HCT116 (cell line): ENCODE data around the gene IL10. TPM values are rescaled to one million over a fixed set of nuclear protein-coding genes. Genes with fewer than 3 reads are reported as not detected.

Experiments used
- ATAC-seq: fragments of 200-7000 bp; cut with Tn5 transposase; 2 replicates; pipeline ENCODE4 v1.9.1; 2020; ENCODE audit warnings: mild to moderate bottlenecking, moderate library complexity
- BruUV-seq: library from RNA; stranded (reverse); fragments of 400-500 nt; replicated peaks from 2 replicates; lab custom pipeline; 2021; lab: Mats Ljungman, UMichigan
- CTCF ChIA-PET: fragments of 300-600 bp; sonication (Branson Sonifier 250); formaldehyde crosslinking; loops from one replicate; lab custom pipeline; 2021; ENCODE audit warnings: antibody characterized with exemption; lab: Charles Lee
- POLR2A ChIA-PET: fragments of 300-600, 350-600 bp; sonication (Branson Sonifier 250); formaldehyde crosslinking; loops from one replicate; lab custom pipeline; 2021; ENCODE audit warnings: antibody characterized with exemption; lab: Charles Lee
- RAD21 ChIA-PET, 2 experiments: fragments of 300-600 bp; sonication (Branson Sonifier 250); formaldehyde crosslinking; loops; one replicate each; lab custom pipeline; 2023; ENCODE audit warnings: low total read pairs in 2 of 2; ENCODE audit not compliant: uncharacterized antibody in 2 of 2, unreplicated experiment in 2 of 2, low non-redundant PET in 1 of 2; lab: Charles Lee
- DNase-seq: peaks from one replicate; pipeline ENCODE4 v3.0.0-alpha.2; 2010; ENCODE audit warnings: low read depth, low spot score
- H2AFZ ChIP-seq: fragments of 200-600 bp; shearing (Covaris generic), sonication (generic); 2 replicates; pipeline ENCODE4 v1.6.1; 2017; ENCODE audit warnings: low read depth, mixed run types, mixed read lengths, antibody characterized with exemption, low read length; ENCODE audit not compliant: poor library complexity, severe bottlenecking
- H3K27ac ChIP-seq: 2 replicates; pipeline ENCODE4 v1.5.1; 2012; ENCODE audit warnings: low read depth, low read length
- H3K27me3 ChIP-seq: fragments of 200-600 bp; sonication (generic); 2 replicates; pipeline ENCODE4 v1.6.1; 2016; ENCODE audit warnings: mixed run types, low read length, mixed read lengths; ENCODE audit not compliant: insufficient read depth
- H3K36me3 ChIP-seq, 2 experiments: fragments of 200-500 bp in 1 of 2; fragments of 200-600 bp in 1 of 2; sonication (Bioruptor generic) in 1 of 2; sonication (generic) in 1 of 2; 2 replicates each; pipeline versions ENCODE4 v1.5.1 to v1.6.1; 2014 to 2016; ENCODE audit warnings: low read length in 2 of 2, inconsistent platforms in 1 of 2, mixed read lengths in 1 of 2, mixed run types in 1 of 2; ENCODE audit not compliant: insufficient read depth in 2 of 2, control insufficient read depth in 1 of 2
- H3K4me1 ChIP-seq, 2 experiments: fragments of 200-600 bp in 1 of 2; sonication (generic) in 1 of 2; 2 replicates each; pipeline versions ENCODE4 v1.5.1 to v1.6.1; 2012 to 2017; ENCODE audit warnings: low read length in 2 of 2, inconsistent platforms in 1 of 2, mild to moderate bottlenecking in 1 of 2, mixed read lengths in 1 of 2, mixed run types in 1 of 2, moderate library complexity in 1 of 2; ENCODE audit not compliant: insufficient read depth in 2 of 2, control insufficient read depth in 1 of 2
- H3K4me2 ChIP-seq: fragments of 200-600 bp; sonication (generic); 2 replicates; pipeline ENCODE4 v1.6.1; 2017; ENCODE audit warnings: mixed run types, low read length, mixed read lengths
- H3K4me3 ChIP-seq, 2 experiments: fragments of 200-600 bp in 1 of 2; sonication (generic) in 1 of 2; replicated peaks in 1 of 2; 2 replicates each; pipeline ENCODE4 v1.5.1; 2011 to 2016; ENCODE audit warnings: low read length in 2 of 2, control low read depth in 1 of 2, low read depth in 1 of 2, mild to moderate bottlenecking in 1 of 2, mixed read lengths in 1 of 2, mixed run types in 1 of 2
- H3K79me2 ChIP-seq: fragments of 200-600 bp; sonication (generic); 2 replicates; pipeline ENCODE4 v1.6.1; 2017; ENCODE audit warnings: mild to moderate bottlenecking, mixed run types, low read length, moderate library complexity, mixed read lengths; ENCODE audit not compliant: insufficient read depth
- H3K9ac ChIP-seq: fragments of 200-600 bp; sonication (generic); 2 replicates; pipeline ENCODE4 v1.6.1; 2016; ENCODE audit warnings: low read length, mixed read lengths
- H3K9me2 ChIP-seq: fragments of 200-600 bp; sonication (generic), shearing (Covaris generic); 2 replicates; pipeline ENCODE4 v1.6.1; 2017; ENCODE audit warnings: mixed run types, mild to moderate bottlenecking, moderate library complexity; ENCODE audit not compliant: insufficient read depth
- H3K9me3 ChIP-seq, 2 experiments: fragments of 200-500 bp in 1 of 2; fragments of 200-600 bp in 1 of 2; sonication (Bioruptor generic) in 1 of 2; sonication (generic) in 1 of 2; 2 replicates each; pipeline ENCODE4 v1.6.1; 2014 to 2017; ENCODE audit warnings: low read length in 2 of 2, mixed read lengths in 2 of 2, inconsistent platforms in 1 of 2, low read depth in 1 of 2, mild to moderate bottlenecking in 1 of 2, mixed run types in 1 of 2, moderate library complexity in 1 of 2; ENCODE audit not compliant: control insufficient read depth in 1 of 2, insufficient read depth in 1 of 2
- H4K20me1 ChIP-seq: fragments of 200-600 bp; sonication (generic), shearing (Covaris generic); 2 replicates; pipeline ENCODE4 v1.6.1; 2017; ENCODE audit warnings: mixed run types, mild to moderate bottlenecking, moderate library complexity; ENCODE audit not compliant: insufficient read depth
- ELF1 ChIP-seq: IDR thresholded peaks from 2 replicates; pipeline ENCODE4 v1.6.1; 2012; ENCODE audit warnings: low read depth, borderline replicate concordance
- FOSL1 ChIP-seq: IDR thresholded peaks from 2 replicates; pipeline ENCODE4 v1.6.1; 2012; ENCODE audit warnings: low read depth
- JUND ChIP-seq: IDR thresholded peaks from 2 replicates; pipeline ENCODE4 v1.6.1; 2012
- MAX ChIP-seq: IDR thresholded peaks from 2 replicates; pipeline ENCODE4 v1.6.1; 2012
- POLR2A ChIP-seq: IDR thresholded peaks from 2 replicates; pipeline ENCODE4 v1.7.0; 2011; ENCODE audit warnings: borderline replicate concordance; ENCODE audit not compliant: insufficient read depth, insufficient read length; ENCODE audit errors: extremely low read depth
- REST ChIP-seq: IDR thresholded peaks from 2 replicates; pipeline ENCODE4 v1.6.1; 2012; ENCODE audit warnings: low read depth
- SIN3A ChIP-seq: IDR thresholded peaks from 2 replicates; pipeline ENCODE4 v1.6.1; 2012; ENCODE audit warnings: low read depth
- SP1 ChIP-seq: IDR thresholded peaks from 2 replicates; pipeline ENCODE4 v1.6.1; 2012; ENCODE audit warnings: low read depth
- intact Hi-C: fragments of 100-400 bp; cut with micrococcal nuclease; formaldehyde crosslinking; loops from 2 replicates; pipeline ENCODE4 v1.10.0; 2022
- total RNA-seq: library from RNA; stranded (reverse); gene quantifications from one replicate; pipeline ENCODE4 v1.2.1, GENCODE V29; 2021; ENCODE audit not compliant: unreplicated experiment

Gene IL10
- total RNA-seq, 1 experiment from 2014 or later, result not detected

GRCh38 chr1:206732508-206732907 lies 39.8 kb downstream of the IL10 start (continued):
- TF ChIP-seq REST, result no peak

- H4K20me1 ChIP-seq, result no peaks in the 10 kb centered on the region
- intact Hi-C loops, result loop anchor here (5.0 kb wide), 1 partner anchor 348 kb away; no protein-coding TSS in a partner anchor
Observed at GRCh38 chr1:206729507-206729906, 42.8 kb downstream of the IL10 start.

More at GRCh38 chr1:206729507-206729906, 42.8 kb downstream of the IL10 start:
- no peak for ATAC-seq
- Histone ChIP-seq H3K79me2 (peaks cover 26% of the 10 kb centered on the region; the same call in 1 of the 2 replicates), H3K36me3 (peaks cover 2 to 6% of the 10 kb centered on the region in 2 experiments; a peak in 2 of 4 replicates), H3K9me3 (no peaks in the 10 kb centered on the region), H3K27ac (no peak overlapping the region), H2AFZ (no peak overlapping the region), H3K4me2 (no peak overlapping the region), H3K9ac (no peak overlapping the region), H3K4me3 (no peak overlapping the region), H3K4me1 (peaks cover 0 to 7% of the 10 kb centered on the region in 2 experiments; a peak in 1 of 4 replicates), H3K27me3 (no peaks in the 10 kb centered on the region), H3K9me2 (no peaks in the 10 kb centered on the region)
- no TSS peak for BruUV-seq
- no peak for DNase-seq
- ChIA-PET RAD21 (no interaction called here), POLR2A (no interaction called here), CTCF (no interaction called here)
- no peak for TF ChIP-seq SIN3A
- TF ChIP-seq MAX, result no peak
- no peak for TF ChIP-seq POLR2A
- no peak for TF ChIP-seq JUND
- TF ChIP-seq FOSL1, result no peak
- TF ChIP-seq ELF1, result no peak
- TF ChIP-seq SP1, result no peak
